NCI-H526 treated with DMSO at 0.1 percent for 48 hours (cell line): ENCODE measurements around the gene DAB1.

Experiments used
- DNase-seq: peaks from one replicate; lab custom pipeline; 2025; lab: John Stamatoyannopoulos, UW

Gene DAB1

DNA sequence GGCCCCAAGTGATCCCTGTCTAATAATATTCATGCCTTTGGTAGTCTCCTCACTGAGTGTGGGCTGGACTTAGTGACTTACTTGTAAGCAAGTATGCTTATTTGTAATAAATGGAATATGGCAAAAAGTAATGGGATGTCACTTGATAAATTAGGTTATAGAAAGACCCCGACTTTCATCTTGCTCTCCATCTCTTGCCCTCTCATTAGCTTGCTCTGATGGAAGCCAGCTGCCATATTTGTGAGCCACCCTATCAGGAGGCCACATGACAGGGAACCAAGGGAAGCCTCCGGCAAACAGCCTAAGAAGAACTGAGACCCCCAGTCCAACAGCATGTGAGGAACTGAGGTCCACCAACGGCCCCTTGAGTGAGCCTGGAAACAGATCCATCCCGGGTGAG is 107.0 kb downstream of the DAB1 start:
- DNase-seq = no peak

DNA sequence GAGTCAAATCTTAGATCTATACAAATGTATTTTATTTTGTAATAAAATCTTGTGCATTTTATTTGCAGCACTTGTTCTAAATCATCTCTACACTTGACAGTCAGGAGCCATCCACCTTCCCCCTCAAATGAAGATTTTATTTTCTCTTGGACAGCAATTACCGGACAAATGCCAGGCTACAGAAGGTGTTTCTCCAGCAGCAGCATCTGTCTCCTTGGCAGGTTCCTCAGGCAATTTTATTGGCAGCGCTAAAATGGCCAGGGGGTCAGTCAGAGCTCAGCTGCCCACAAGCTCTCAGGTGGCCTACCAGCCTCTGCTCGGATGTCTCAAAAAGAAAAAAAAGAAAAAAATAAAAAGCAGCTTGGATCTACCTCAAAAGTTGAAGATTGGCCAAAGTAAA is 107.6 kb downstream of the DAB1 start:
- DNase-seq = no peak

GRCh38 chr1:57312869-57313268 is 111.0 kb downstream of the DAB1 start:
- no peak for DNase-seq

- no peak for DNase-seq
Measured at GRCh38 chr1:57311411-57311810, 112.4 kb downstream of the DAB1 start.

DNA sequence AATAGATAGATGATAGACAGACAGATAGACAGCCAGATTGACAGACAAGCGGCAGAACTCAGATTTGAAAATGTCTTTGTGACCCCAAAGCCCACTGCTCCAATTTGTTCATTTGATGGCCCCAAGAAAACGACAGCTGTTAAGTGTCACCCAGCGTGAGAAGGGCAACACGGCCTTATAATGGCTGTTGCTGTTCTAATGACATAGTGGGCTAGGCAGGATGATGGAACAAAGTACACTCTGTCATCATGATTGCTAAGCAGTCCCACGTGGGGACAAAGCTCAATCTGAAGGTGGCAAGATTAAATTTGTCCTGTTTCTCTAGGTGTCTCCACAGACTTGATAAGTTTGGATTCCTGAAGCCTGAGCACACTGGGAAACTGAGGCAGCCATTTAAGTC is 112.9 kb downstream of the DAB1 start:
- DNase-seq = no peak

- DNase-seq = no peak
Measured at GRCh38 chr1:57309630-57310029, 114.2 kb downstream of the DAB1 start.

- no peak for DNase-seq
Measured at GRCh38 chr1:57307392-57308170, 116.3 kb downstream of the DAB1 start.

DNA sequence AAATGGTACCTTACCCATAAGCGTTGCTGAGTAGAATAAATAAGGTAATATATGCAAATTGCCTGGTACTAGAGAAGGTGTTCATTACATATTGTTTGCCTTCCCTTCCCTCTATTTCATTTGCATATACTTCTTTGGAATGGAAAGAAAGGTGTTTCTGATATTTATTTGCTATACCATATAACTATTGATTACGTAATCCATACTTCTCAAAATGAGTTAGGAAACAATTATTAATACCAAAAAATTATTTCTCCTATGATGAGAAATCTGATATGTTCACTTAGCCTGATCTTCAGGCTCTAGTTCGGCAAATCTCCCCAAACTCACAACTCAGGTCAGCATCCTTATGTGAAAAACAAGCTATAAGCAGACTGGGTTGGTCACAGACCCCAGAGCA is 119.3 kb downstream of the DAB1 start:
- no peak for DNase-seq

DNA sequence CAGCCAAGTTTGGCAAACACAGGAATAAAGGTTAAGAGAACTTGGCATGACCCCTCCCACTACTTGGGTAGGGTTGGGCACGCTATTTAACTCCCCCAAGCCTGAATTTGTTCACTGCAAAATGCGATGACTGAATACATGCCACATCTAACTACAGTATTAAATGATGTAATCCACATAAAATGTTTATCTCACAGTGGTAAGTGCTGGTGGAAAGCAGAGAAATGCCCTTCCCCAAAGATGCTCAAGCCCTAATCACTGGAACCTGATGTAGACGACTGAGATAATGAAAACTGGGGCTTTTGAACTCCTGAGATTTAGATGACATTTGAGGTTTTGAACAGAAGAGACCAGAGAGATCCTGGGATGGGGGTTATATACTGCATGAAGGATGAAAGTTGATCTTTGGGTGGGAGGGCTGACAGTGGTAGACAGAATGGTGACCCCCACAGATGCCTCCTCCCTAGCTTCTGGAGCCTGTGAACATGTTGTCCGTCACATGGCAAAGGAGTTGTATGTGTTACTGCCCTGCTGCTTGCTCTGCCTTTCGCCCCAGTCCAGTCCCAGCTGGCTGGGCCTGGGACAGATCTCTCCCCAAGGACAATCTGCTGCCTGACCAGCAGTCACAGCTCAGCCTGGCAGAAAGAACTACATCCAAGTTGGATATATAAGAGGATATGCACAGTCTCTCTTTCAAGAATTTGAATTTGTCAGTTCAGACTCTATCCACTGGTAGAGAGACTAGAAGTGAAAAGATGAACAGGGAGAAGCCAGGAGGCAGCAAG is 120.9 kb downstream of the DAB1 start:
- DNase-seq = no peak

DNA sequence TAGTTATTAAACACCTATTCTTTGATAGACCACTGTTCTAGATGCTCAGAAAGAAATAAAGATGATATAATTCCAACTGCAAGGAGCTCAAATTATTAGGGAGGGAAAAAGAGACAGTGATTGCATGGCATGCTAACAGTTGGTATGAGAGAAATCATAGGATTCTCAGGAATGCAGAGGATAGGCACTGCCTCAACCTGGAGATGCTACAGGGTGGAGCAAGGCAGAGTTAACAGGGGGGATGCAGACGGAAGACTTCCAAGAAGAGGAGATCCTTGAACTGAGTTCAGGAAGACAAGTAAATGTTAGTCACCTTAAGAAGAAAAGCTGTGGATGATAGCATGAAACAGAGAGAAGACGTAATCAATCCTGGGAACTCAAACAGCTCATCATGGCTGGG is 123.7 kb downstream of the DAB1 start:
- DNase-seq = no peak

DNA sequence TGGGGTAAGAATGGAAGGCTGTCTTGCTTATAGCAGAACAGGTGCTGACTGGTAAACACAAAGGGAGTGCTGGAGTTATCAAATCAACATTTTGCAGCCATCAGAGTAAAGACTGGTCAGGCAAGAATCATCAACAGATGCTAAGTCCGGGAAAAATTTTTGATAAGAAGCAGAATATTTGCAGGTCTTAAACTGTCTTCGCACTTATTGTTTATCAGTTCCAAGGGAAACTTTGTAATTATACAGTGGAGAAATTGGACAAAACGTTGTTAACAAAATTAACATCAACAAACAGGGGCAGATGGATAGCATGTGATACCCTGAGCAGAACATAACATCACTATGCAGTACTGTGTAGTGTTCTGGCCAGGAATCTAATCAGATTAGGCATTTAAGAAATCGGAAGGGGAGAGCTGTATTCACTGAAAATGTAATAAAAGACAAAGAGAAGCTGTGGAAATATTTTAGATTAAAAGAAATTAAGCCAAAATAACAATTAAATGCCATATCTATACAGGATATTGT is 127.1 kb downstream of the DAB1 start:
- DNase-seq = no peak

- DNase-seq = no peak
Measured at GRCh38 chr1:57295326-57295725, 128.5 kb downstream of the DAB1 start.

- no peak for DNase-seq
Measured at GRCh38 chr1:57294177-57294576, 129.7 kb downstream of the DAB1 start.

DNA sequence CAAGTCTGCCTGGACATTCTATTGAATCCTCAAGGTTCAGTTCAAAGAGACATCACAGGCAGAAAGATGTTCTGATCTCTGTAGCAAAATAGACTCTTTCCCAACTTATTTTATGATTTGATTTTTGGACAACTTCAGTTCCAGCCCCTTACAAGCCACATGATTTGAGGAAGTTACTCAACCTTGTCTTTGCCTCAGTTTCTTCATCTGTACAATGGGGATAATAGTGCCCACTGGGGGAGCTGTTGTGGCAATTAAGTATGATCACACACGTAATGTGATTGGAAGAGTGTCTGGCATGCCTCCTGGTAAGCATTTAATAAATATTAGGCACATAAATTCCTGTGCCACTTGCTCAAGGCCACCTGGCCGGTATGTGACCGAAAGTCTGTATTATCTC is 130.6 kb downstream of the DAB1 start:
- no peak for DNase-seq

DNA sequence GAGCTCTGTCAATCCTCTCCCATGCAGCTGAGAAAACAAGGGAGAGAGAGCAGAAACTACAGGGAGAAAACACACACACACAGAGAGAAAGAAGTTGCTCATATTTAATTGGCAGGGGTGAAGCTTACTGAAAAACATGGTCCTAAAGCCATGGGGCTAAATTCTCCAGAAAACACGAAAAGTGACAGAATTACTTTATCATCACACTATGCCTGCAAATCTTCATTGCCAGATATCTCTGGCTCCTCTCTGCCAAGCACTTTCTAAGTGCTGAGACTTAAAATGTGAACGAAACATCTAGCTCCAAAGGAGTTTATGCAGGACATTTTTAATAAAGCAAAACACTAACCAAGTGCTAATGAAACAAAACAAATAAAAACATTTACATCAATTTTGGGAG is 134.1 kb downstream of the DAB1 start:
- no peak for DNase-seq

- no peak for DNase-seq
Measured at GRCh38 chr1:57285992-57286391, 137.9 kb downstream of the DAB1 start.

DNA sequence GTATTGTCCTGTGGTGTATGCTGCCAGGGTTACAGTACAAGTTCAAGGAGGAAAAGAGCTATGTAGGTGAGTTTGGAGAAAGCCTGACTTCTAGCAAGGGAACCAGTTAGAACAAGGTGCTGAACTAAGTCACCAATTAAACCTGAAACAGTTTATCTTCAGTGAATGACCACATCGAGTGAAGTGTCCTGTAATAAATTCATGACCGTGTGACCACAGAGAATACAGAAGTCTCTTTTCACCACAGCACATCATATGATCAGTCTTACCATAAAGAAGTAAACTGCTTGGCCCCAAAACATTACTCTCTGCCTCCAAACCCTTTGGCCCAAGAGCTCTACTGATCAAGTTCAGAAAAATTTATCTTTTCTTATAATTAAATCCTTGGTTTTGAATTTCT is 141.4 kb downstream of the DAB1 start:
- no peak for DNase-seq

DNA sequence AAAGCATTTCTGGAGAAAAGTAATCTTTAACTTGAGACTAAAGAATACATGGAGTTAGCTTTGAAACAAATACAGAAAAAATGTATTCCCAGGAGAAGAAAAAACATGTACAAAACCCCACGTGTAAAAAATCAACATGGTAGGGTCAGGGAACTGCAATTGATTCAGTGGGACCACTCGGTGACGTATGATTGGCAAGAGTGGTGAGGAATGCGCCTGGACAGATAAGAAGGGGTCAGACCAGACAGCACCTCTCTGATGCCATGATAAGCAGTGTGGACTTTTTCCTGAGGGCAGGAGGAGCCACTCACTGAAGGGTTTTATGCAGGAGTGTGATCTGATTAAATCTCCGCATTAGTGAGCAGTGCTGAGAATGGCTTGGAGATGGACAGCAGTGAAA is 142.5 kb downstream of the DAB1 start:
- no peak for DNase-seq

- no peak for DNase-seq
Measured at GRCh38 chr1:57279909-57280666, 143.8 kb downstream of the DAB1 start.

DNA sequence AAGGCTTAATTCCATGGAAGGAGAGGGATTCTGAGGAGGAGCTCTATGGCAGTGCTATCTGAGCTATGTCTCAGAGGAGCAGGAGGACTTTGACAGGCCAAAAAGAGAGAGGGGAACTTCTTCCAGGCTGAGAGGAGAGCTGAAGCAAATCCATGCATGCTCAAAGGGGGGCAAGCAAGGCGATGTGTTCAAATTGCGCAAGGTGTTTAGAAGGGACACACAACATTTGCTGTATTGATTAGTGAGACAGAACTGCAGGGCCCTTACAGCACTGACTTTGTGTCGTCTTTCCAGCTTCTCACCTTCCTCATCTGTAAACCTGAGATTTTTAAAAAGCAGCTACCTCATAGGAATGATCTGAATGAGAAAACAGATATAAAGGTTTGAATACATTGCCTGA is 145.3 kb downstream of the DAB1 start:
- no peak for DNase-seq

DNA sequence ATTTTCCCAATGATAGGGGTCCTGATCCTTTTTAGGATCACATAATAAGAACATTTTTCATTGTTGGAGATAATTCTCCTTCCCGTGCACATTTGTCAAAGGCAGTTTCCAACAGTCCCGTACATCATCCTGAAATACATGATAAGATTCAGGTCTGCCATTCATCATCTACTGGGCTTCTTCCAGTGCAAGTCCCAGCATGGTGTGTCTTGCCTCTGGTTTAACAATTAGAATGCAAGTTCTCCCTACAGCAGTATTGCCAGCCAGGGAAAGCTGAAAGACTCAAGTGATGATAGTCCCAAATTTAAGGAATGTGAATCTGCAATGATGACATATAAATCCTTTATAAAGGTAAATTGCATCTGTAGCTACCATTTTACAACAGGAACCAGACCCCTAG is 146.2 kb downstream of the DAB1 start:
- no peak for DNase-seq

GRCh38 chr1:57276918-57277317 is 146.9 kb downstream of the DAB1 start:
- no peak for DNase-seq

- no peak for DNase-seq
Measured at GRCh38 chr1:57272601-57273000, 151.3 kb downstream of the DAB1 start.
